Activated CD8-positive, alpha-beta memory T cell treated with anti-CD3 and anti-CD28 coated beads, Interleukin-2, amount 50 U/mL, for 24 hours (primary cell): ENCODE data around the gene PRMT9.
A peak's percentile ranks its signal among the peaks of the same experiment; 100 is the strongest.

ENCODE experiments used
- DNase-seq: peaks from one replicate; pipeline ENCODE4 v3.0.0-alpha.2; 2020; ENCODE audit errors: extremely low read depth

PRMT9 gene

DNA sequence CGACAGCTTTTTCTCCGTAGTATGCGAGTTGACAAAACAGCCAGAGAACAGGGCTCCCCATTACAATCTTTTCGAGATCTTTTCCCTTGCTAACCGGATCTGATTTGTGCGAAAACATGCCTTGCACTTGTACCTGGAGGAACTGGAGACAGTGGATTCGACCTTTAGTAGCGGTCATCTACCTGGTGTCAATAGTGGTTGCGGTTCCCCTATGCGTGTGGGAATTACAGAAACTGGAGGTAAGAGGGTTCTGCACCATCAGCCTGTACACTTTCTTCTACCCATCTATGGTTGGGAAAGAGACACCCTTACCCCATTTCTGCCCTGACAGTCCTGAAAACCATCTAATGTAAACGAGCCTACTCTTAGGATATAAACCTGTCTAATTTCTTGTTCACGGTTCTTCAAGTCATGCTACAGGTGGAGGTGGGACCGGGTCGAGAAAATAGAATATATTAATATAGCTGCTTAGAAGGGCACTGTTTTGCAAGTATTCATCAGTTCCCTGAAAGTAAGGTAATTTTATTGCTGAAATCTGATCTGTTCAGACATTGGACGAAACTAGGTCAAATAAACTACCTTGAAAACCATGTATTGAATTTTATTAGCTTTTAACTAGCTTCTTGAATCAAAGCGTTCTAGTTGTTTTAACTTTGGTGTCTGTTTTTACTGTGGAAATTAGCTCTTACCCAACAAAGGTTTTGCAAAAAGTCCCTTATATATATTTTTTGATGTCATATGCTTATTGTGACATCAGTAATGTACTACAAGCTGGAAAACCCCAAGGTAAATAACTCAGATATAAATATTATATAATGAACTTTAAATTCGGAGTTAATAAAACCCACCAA is 65.9 kb downstream of the PRMT9 start:
- DNase-seq = no peak

DNA sequence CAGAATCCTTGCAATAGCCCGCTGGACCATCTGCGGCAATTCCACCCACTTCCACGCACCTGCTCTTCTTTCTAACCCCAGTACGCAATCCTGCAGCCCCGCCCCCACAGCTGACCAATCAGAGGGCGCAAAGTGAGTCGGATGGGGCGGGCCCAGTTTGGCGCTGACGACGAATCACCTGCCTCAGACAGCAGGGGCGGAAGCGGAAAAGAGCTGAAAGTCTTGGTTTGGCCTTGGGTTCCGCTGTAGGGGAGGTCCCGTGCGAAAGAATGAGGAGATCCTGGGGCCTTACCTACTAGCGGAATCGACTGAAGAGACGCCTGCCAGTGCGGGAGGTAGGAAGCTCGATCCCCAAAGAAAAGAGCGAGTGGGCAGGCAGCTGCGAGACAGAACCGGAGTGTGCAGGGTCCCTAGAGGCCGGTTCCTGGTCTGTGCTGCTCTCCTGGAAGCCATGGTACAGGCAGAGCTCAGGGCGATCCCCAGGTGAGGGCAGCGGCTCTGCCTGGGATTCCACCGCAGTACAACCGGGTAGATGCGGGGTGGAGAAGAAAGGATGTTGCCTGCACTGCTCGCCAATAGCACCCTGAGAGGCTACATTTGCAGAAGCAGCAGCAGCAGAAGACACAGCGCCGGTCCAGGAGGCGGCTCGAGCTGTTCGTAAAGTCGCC is 66.7 kb downstream of the PRMT9 start, which contains the start of gene TMEM184C:
Gene TMEM184C, plus strand, starts transcription at position 225 of the 668 bp plus-strand sequence. CDS start 560 bp downstream, outside the sequence.
- peak; percentile 97 for DNase-seq

DNA sequence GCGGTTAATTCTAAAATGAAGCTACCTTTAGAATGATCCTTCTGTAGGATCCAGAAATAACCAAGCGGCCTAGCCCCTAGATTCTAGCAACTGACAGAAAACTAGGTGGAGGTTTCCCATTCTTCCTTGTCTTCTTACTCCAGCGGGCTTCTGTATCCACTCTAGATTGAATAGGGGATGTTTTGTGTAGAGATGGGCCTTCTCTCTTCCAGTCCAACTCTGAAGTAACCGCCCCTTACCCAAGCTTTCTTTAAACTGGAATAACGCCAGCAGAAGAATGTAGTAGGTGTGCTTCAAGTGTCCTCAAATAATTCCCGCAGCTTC is 67.2 kb downstream of the PRMT9 start:
- DNase-seq = no peak

DNA sequence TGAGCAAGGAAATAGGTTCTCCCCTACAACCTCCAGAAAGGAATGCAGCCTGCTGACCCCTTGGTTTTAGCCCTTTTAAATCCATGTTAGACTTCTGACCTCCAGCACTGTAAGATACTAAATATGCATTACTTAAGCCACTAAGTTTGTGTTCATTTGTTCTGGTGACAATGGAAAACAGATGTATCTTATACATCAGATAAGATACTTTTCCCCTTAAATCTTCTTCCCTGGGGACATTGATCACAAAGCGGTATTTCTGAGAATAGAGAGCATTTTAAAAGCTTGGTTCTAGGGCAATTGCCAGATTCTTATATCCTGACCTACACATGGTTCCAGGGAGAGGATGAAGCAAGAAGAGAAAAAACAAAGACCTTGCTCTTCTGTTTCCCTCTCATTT is 73.3 kb downstream of the PRMT9 start:
- no peak for DNase-seq

DNA sequence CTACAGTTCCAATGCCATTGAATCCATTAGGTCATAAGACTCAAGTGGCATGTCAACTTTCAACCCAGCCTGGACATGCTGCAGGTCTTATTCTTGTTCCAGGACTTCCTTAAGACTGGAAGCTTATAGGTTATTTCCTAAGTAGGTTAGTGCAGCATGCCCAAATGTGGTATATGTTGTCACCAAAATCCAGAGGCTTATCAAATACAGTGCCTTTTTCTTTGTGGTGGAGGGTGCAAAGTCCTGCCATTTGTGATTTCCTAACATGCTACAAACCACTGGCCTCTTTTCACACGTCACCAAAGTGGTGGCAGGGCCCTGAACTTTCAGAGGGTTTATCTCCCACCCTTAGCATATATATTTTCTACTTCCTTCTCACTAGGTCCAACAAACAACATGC is 76.5 kb downstream of the PRMT9 start:
- no peak for DNase-seq

DNA sequence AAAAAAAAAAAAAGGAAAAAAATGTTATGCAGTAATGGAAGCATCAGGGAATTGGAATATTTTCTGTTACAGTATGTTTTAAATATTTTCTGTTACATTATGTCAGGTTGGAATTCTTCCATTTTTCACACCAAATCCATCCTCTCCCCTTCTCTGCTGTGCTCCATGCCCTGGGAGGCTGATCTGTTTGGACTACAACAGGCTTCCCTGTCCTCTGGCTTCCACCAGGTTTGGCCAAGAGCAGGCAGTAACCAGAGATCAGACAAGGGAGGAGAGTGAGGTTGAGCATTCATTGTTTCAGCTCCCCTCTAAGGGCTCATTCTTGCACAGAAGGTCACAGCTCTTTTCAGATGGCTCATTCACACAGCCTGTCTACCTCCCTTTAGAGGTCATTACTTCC is 78.5 kb downstream of the PRMT9 start:
- no peak for DNase-seq

DNA sequence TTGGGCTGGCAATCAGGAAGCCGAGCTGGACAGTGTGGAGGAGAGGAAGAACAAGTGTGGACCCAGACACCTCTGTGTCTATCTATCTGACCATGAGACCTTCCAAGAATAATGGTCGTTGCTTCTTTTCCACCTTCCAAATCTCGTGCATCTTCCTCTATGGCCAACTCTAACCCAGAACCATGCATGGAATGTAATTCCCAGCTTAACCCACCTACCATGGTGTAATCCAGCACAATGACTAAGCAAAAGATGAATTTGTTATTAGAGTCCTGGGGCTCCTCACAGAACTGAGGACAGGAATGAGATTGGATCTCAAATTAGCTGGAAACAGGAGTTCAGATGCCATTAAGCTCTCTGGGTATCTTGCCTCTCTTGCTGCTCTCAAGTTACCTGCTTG is 84.2 kb downstream of the PRMT9 start:
- DNase-seq = no peak

DNA sequence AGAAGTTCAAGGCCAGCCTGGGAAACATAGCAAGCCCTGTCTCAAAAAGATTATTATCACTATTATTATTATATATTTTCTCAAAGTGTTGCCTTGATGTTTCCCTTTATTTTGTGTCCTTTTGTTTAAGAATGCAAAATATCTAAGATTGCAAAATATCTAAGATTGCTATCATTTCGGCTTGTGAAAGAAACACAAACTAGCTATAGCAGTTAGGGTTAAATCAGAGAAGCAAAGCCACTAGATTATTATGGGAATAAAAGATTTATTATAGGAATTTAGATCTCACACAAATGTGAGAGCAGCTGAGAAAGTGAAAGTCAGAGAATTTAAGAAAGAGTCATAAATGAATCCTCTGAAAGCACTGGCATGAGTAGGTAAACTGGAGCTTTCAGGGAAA is 84.8 kb downstream of the PRMT9 start:
- no peak for DNase-seq

DNA sequence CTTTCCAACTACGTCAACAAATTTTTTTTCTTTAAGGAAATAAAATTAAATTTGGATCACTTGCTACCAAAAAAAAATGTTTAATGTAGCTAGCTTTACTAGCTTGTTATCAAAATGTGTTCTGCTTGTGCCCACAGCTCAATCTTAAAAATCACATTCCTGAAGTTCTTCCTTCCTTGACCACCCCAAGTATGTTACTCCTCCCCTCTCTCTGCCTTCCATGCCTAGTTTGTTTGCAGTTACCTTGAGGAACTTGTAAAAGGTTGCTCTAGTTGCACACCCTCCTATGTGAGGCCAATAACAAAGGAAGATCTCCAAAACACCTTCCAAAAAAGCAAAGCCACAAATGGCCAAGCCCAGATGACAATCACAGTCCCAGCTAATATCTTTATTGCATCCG is 86.4 kb downstream of the PRMT9 start:
- no peak for DNase-seq

DNA sequence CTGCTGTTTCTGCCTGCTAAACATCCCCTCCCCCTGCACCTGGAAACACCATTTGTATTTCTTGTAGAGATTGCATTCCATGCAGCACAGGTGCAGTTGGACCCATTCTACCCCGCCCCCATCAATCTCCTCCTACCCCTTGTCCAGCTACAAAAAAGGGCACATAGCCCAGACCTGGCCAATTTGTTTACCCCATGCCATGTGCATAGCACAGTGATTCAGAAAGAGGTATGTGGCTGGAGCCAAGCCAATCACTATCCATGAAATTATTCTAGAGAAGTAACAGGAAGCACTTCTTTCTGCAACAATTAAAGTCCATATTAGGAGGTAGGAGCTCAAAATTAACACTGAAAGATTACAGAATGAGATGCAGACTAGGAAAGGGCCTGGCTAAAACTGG is 87.0 kb downstream of the PRMT9 start:
- DNase-seq = no peak

DNA sequence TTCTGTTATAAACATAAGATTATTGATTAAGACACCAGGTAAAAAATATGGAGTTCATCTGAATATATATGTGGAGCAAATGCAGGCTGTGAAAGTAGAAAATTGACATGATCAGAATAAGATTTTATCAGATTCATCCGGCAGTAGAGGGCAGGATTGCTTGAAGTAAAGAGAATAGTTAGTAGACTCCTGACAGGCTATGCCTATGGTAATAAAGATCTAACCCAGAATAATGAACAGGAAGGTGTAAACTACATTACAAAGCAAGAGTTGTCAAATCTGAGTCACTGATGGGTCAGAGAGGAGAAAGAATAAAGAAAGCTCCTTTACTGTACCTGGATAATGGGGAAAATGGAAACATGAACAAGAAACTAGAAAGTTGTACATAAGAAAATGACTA is 87.6 kb downstream of the PRMT9 start:
- no peak for DNase-seq

DNA sequence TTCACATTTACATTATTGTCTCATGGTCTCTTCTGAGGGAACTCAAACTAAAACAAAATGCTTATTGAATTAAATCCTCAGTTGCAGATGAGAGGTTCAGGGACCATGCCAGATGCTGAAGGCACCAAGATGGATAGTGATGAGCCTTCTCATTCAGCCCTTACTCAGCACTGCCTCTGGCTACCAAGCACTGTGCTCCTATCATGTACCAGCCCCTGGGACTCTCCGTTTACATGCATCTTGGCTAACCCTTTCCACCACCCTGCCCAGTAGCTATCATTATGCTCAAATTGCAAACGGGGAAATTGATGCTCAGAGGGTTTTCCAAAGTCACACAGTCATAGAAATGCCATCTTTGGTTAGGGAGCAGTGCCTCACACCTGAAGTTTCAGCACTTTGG is 89.4 kb downstream of the PRMT9 start:
- no peak for DNase-seq

DNA sequence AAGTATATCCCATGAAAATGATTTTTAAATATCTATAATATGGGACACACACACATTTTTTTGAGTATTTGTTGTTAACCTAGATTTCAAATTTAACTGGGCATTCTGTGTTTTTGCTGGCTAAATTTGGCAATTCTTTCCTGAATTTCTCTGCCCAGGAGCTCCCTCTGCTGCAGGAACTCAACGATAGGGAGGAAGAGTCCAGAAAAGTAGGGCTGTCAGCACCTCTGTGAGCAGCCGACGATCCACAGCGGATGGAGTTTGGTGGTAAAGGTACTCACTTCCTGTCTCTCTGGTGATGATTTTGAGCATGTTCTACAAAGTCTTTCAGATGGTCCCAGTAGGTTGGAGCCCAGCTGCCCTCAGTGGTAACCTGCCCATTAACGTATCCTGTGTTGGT is 89.9 kb downstream of the PRMT9 start:
- no peak for DNase-seq

DNA sequence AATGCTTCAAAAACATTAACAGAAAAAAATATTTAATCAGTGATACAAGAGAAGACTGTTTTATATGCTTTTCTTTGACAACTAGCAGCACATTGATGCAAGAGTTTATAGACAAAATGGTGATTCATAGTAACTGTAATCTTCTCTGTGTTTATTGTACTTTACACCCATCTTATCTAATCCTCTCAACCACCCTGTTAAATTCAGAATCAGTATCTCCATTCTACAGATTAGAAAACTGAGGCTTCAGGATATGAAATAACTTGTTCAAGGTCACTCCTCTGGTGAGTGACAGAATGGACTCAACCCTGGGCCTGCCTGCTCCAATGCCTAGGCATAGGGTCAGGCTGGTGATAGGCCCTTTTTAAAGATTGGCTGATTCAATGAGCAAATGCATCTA is 92.9 kb downstream of the PRMT9 start:
- DNase-seq = no peak

DNA sequence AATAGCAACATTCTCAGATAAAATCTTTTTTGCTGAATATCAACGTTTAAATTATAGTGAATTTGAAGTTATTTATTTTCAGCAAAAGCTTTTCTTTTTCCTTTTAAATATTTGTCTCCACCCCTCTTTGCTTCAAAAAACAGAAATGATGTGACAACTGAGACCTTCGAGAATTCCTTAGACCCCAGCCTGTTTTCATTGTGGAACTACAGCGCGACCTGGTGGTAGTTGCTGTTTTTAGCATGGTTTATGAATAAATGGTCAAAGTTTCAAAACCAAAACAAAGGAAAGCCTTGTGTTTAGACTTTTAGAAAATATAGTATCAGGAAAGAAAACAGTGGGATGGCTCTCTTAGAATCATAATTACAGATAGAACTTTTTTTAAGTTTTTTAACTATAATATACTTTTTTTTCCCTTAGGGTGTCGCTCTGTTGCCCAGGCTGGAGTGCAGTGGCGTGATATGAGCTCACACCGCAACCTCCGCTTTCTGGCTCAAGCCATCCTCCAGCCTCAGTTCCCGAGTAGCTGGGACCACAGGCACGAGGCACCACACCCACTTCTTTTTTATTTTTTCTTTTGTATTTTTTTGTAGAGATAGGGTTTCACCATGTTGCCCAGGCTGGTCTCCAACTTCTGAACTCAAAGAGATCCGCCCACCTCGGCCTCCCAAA is 93.6 kb downstream of the PRMT9 start:
- no peak for DNase-seq

DNA sequence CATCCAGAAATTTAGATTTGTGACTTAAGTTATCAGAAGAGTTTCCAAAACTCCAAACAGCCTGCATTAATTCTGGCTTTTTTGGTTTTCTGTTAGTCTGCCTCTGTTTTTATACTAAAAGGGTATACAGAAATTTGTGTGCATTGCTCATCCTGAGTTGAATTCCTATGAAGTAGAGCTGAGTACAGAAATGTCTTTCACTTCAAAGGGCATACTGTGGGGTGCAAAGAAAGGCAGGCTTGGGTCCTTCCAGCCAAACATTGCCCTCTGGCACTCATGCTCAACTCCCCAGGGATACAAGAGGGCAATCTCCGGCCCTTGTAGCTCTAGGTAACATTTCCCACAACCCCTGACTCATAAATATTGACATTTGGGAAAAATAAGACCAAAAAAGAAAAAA is 94.4 kb downstream of the PRMT9 start:
- DNase-seq = no peak
